ENCODE measurements around the gene GABBR2.

The GABBR2 gene

DNA sequence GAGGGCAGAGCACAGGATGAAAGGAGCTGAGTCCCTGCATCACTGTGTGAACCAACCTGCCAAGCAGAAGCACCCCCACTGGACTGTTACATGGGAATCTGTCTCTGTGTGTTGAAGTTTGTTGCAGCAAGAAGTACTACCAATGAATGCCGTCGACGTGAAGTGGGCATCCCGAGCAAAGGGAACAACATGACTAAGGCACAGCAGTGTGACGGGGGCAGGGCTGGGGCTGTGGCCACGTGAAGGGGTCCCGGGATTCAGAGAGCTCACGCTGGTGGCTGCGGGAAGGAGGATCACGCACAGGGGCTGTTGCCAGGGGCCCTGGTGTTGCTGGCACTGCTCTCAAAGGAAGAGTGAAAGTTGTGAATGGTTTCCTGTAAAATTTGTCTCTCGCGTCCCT lies 27.5 kb upstream of the GABBR2 start:
- TF ChIP-seq CTCF (IDR thresholded peaks at IDR 0.05; ENCODE audit: low read depth, low read length, missing control alignments) = no peak
- no peak for DNase-seq (ENCODE audit: low read depth)
- no peak overlapping the region for H3K4me3 ChIP-seq (ENCODE audit: low read depth, low read length)
- in situ Hi-C loops (cut with HindIII; ENCODE audit: low sequenced_read_pairs) = no loop called here

DNA sequence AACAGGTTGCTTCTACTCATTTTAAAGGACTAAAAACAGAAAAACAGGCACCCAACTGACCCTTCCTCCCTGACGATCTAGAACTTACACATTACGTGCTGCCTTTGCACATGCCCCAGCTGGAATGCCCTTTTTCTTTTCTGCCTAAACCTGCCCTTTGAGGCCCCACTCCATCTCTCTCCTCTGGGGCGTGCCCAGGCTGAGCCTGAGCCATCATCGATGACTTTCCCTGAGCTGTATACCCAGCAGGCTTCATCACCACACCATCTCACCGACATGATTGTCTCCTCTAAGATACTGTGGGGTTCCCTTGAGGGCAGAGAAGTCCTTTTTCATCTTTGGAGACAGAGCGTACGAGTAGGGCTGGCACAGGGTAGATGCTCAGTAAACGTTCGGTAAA lies 24.1 kb upstream of the GABBR2 start:
- no peak for DNase-seq (ENCODE audit: low read depth)
- in situ Hi-C loops (cut with HindIII; ENCODE audit: low sequenced_read_pairs) = no loop called here
- TF ChIP-seq CTCF (IDR thresholded peaks at IDR 0.05; ENCODE audit: low read depth, low read length, missing control alignments) = no peak
- H3K4me3 ChIP-seq (ENCODE audit: low read depth, low read length) = no peak overlapping the region

DNA sequence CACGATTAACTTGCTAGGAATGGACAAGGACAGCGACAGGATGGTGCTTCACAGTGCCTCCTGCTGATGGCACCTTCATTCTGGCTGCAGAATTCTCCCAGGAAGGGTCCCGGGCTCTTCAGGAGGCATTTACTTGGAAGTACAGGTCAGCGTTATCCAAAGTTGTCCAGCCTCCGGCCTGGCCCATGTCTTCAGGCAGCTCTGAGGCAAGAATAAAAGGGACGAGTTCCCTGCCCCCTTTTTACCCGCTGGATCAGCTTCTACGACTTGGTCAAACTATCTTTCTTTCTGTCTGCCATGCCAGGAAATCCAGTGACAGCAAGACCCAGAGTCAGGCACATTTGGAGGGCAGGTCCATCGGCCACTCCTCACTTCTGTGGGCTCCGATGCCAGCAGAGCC lies 23.4 kb upstream of the GABBR2 start:
- in situ Hi-C loops (cut with HindIII; ENCODE audit: low sequenced_read_pairs) = no loop called here
- no peak overlapping the region for H3K4me3 ChIP-seq (ENCODE audit: low read depth, low read length)
- TF ChIP-seq CTCF (IDR thresholded peaks at IDR 0.05; ENCODE audit: low read depth, low read length, missing control alignments) = no peak
- no peak for DNase-seq (ENCODE audit: low read depth)

GRCh38 chr9:98730871-98731270 lies 22.1 kb upstream of the GABBR2 start:
- no peak overlapping the region for H3K4me3 ChIP-seq (ENCODE audit: low read depth, low read length)
- in situ Hi-C loops (cut with HindIII; ENCODE audit: low sequenced_read_pairs) = no loop called here
- TF ChIP-seq CTCF (IDR thresholded peaks at IDR 0.05; ENCODE audit: low read depth, low read length, missing control alignments) = no peak
- DNase-seq (ENCODE audit: low read depth) = no peak

GRCh38 chr9:98728500-98728899 lies 19.8 kb upstream of the GABBR2 start:
- no peak for DNase-seq (ENCODE audit: low read depth)
- no peak overlapping the region for H3K4me3 ChIP-seq (ENCODE audit: low read depth, low read length)
- TF ChIP-seq CTCF (IDR thresholded peaks at IDR 0.05; ENCODE audit: low read depth, low read length, missing control alignments) = no peak
- in situ Hi-C loops (cut with HindIII; ENCODE audit: low sequenced_read_pairs) = no loop called here

DNA sequence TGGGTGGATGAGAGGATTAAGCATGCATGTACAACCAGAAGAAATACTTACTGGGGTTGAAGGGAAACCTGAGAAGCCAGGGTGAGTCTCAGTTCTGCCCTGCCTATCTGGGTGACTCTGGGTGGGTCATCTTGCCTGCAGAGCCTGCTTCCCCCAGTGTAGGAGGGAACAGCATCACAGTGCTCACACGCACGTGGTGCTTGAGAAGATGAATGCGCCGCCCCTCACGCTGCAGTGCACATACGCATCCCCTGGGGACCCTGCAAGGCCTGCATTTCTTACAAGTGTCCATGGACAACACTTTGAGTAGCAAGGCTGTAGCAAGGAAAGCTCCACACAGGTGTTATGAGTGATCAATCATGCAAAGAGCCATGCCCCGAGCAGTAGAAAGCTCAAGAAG lies 18.7 kb upstream of the GABBR2 start:
- no peak for DNase-seq (ENCODE audit: low read depth)
- no peak for TF ChIP-seq CTCF (IDR thresholded peaks at IDR 0.05; ENCODE audit: low read depth, low read length, missing control alignments)
- in situ Hi-C loops (cut with HindIII; ENCODE audit: low sequenced_read_pairs) = no loop called here
- H3K4me3 ChIP-seq (ENCODE audit: low read depth, low read length) = no peak overlapping the region

GRCh38 chr9:98726735-98727134 lies 18.0 kb upstream of the GABBR2 start:
- TF ChIP-seq CTCF (IDR thresholded peaks at IDR 0.05; ENCODE audit: low read depth, low read length, missing control alignments) = no peak
- in situ Hi-C loops (cut with HindIII; ENCODE audit: low sequenced_read_pairs) = no loop called here
- no peak for DNase-seq (ENCODE audit: low read depth)
- no peak overlapping the region for H3K4me3 ChIP-seq (ENCODE audit: low read depth, low read length)
